Measurements from ENCODE around the gene NEUROG1. TPM values are rescaled to one million over a fixed set of nuclear protein-coding genes. Genes with fewer than 3 reads are reported as not detected.
"Not testable (repeated sequence)": the region's sequence is repeated elsewhere in the genome, so short reads cannot be mapped to it uniquely, and the experiment has no call there.

The NEUROG1 gene
- polyA plus RNA-seq, 3 donors, result not detected

DNA sequence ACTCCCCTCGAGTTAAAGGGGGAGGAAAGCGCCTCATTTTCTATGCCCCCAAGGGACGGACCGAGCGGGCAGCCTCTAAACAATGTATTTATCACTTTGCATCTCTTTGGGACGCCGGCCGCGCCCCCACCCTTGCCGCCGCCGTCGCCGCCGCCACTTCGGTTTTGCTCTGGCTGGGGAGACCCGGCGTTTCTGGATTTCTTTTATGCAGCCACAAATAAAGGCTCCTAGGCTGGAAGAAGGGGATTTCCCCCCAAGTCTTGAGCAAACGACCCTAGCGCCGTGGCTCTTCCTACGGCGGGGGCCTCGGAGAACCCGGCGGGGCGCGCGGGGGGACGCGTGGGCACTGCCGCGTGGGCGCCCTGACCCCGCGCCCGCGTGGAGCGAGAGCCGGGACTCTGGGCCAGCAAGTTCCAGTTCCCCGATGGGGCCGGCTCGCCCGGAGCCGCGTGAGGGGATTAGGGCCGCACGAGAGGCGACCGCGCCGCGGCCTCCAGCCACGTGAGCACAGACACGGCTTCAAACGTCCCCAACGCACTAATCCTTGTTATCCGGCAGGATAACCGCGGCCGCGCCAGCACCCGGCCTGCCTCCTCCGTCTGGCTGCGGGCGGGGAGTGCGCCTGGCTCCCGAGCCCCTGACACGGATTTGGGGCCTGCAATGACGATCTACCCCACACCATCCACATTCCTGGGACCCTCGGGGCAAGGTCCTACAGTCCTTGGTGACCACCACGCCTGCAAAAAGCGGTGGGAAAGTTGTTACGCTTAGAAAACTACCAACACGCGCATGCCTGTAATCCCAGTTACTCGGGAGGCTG, 7.9 kb upstream of the NEUROG1 start:
- WGBS, 3 donors, result 2 to 3% (median 2%) methylated on average over 66 to 77 of the region's 77 CpGs
- H3K27ac ChIP-seq (ENCODE audit: low read depth, low read length), result no peak overlapping the region

DNA sequence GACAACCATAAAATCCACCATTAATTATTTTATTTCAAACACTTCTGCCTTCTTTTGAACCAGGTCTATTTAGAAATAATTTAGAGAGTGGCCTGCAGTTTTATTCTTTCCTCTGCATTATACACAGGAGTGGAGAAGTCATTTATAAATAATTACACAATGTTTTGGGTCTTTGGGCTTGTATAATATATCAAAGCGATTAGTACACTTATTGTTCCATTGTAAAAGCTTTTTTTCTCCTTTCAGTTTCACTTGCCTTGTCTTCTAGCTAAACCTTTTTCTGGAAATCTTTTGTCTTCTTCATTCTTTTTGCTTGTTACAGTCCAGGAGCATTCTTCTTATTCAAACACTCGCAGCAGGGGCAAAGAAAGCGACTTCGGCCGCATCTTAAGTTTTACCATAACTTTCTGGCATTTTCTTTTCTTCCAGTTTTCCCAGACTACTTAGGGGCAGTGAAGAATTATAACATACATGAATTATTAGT, 7.3 kb upstream of the NEUROG1 start:
- WGBS, 3 donors, result 27 to 34% (median 29%) methylated on average over 5 of the region's 5 CpGs
- H3K27ac ChIP-seq (ENCODE audit: low read depth, low read length), result no peak overlapping the region

DNA sequence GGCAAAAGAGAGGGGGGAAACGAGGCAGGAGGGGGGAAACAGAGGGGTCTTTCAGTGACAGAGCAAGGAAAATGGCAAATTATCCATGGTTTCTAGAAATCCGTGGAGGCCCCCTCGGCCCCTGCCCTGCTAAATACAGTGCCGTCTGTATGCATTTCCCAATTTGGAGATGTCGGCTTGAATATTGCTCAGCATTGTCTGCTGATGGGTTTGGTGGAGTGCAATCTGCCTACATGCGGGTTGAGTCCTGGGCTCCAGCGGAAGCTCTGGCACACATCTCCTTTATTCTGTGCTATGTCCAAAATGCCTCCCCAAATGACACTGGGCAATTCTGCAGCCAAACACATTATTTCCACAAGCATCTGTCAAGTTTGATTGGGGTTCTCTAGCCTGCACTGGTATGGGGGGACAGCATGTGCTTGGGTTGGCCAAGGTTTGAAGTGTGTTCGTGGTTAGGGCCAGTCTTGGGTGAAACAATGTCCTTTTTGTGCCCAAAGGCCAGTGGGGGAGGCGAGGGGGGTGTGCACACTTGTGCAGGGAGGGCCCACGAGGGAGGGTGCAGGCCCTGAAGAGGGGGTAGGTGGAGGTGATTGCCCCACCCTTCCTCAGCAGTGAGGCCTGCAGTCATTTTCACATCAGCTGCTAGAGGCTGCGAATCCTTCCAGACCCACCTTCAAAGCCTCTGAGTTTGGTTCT, 6.2 kb upstream of the NEUROG1 start:
- no peak overlapping the region for H3K27ac ChIP-seq (ENCODE audit: low read depth, low read length)
- 27 to 43% (median 43%) methylated on average over 11 of the region's 11 CpGs for WGBS, 3 donors

GRCh38 chr5:135539430-135540005, 3.8 kb upstream of the NEUROG1 start:
- no peak overlapping the region for H3K27ac ChIP-seq (ENCODE audit: low read depth, low read length)
- WGBS, 3 donors, result 58 to 79% (median 72%) methylated on average over 4 of the region's 4 CpGs

DNA sequence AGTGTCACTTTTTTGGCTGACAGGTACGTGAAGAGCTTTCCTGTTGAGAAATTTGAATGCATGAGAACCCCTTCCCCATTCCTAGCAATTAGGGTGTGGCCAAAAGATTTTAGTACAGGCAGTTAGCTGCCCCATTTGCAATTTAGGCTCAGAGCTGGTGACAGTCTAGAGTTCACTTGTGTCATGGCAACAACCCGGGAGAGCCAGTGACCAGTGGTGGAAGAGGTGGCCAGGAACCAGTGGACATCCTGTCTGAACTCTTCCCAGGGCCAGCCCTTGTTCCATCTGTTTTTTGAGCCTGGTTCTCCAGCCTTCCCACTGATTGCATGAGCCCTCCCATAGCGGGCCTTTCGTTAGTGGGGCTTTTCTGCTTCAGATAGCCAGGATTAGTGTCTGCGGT, 2.5 kb upstream of the NEUROG1 start:
- H3K27ac ChIP-seq (ENCODE audit: low read depth, low read length), result no peak overlapping the region
- 74 to 88% (median 88%) methylated on average over 5 of the region's 5 CpGs for WGBS, 3 donors

DNA sequence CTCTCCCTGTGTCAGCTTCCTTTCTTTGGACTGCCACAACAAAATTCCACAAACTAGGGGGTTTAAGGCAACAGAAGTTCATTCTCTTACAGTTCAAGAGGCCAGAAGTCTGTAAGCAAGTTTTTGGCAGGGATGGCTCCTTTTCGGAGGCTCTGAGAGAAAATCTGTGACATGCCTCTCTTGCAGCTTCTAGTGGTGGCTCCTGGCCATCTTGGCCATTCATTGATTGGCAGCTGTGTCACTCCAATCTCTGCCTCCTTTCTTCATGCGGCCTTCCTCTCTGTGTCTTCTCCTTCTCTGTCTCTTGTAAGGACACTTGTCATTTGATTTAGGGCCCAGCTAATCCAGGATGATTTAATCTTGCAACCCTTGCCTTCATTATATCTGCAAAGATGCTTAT, 2.0 kb upstream of the NEUROG1 start:
- 64 to 92% (median 91%) methylated on average over 2 of the region's 2 CpGs for WGBS, 3 donors
- no peak overlapping the region for H3K27ac ChIP-seq (ENCODE audit: low read depth, low read length)

- WGBS, 3 donors, result 37 to 55% (median 51%) methylated on average over 7 of the region's 7 CpGs
- H3K27ac ChIP-seq (ENCODE audit: low read depth, low read length), result no peak overlapping the region
Measured at GRCh38 chr5:135537271-135537670, 1.5 kb upstream of the NEUROG1 start.

- no peak overlapping the region for H3K27ac ChIP-seq (ENCODE audit: low read depth, low read length)
- WGBS, 3 donors, result 1 to 3% (median 2%) methylated on average over 44 of the region's 44 CpGs
Measured at GRCh38 chr5:135535420-135535819, 344 bp downstream of the NEUROG1 start.

DNA sequence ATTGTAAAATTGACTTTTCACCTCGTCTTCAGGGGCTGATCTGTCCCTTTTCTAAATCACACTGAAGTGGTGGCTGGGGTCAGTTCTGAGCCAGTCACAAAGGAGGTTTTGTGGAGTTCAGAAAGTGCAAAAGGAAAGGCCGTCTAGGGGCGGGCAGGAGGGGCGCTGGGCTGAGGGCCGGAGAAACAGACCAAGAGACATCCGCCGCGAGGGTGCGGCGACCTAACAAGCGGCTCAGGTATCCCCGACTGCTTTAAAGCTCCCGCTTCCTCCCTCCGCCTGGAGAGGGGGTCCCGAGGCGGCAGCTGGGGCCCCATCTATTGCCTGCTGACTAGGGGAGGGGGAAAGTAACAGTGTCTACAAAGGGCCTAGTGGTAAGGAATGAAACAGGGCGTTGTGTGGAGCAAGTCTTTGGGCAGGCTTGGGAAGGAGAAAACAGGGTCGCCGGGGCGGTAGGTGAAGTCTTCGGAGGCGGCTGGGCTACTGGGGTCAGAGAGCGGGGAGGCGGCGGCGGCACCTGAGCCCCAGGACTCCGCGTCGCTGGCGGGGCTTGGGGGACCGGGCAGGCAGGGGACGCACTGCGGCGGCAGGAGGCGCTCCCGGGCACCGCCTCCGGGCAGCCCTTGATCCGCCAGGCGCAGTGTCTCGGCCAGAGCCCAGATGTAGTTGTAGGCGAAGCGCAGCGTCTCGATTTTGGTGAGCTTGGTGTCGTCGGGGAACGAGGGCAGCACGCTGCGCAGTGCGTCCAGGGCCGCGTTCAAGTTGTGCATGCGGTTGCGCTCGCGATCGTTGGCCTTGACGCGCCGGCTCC, 950 bp downstream of the NEUROG1 start:
- H3K27ac ChIP-seq (ENCODE audit: low read depth, low read length), result no peak overlapping the region
- 1 to 4% (median 2%) methylated on average over 54 to 61 of the region's 61 CpGs for WGBS, 3 donors

GRCh38 chr5:135533794-135534193, 2.0 kb downstream of the NEUROG1 start:
- WGBS, 3 donors, result 12 to 30% (median 18%) methylated on average over 3 of the region's 3 CpGs
- H3K27ac ChIP-seq (ENCODE audit: low read depth, low read length), result no peak overlapping the region

DNA sequence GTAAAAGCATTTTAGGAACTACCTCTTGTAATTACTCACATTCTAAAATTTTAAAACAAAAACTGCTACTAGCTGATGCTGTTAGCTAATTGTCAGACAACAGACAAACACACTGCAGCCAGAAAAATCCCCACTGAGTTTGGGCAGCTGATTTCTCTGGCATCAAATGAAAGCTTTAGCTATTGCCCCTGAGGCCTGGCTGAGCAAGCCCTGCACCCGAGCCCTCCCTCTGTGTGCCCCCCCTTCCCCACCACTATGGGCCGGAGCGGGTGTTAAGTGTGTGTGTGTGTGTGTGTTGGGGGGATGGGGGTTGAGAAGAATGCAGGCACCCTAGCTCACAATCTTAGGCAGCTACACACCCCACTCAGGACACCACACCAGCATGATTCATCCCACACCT, 2.4 kb downstream of the NEUROG1 start:
- no peak overlapping the region for H3K27ac ChIP-seq (ENCODE audit: low read depth, low read length)
- WGBS, 3 donors, result 19 to 32% (median 21%) methylated on average over 3 of the region's 3 CpGs

DNA sequence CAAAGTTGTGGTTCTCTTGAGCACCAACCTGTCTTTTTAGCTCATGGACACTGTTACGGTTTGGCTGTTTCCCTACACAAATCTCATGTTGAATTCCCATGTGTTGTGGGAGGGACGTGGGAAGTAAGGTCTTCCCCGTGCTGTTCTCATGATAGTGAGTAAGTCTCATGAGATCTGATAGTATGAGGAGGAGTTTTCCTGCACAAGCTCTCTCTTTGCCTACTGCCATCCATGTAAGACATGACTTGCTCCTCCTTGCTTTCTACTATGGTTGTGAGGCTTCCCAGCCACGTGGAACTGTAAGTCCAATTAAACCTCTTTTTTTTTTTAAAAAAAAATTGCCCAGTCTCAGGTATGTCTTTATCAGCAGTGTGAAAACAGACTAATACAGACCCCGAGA, 6.2 kb downstream of the NEUROG1 start:
- H3K27ac ChIP-seq (ENCODE audit: low read depth, low read length), result not testable (repeated sequence)
- 56 to 72% (median 71%) methylated on average over 5 of the region's 5 CpGs for WGBS, 3 donors

DNA sequence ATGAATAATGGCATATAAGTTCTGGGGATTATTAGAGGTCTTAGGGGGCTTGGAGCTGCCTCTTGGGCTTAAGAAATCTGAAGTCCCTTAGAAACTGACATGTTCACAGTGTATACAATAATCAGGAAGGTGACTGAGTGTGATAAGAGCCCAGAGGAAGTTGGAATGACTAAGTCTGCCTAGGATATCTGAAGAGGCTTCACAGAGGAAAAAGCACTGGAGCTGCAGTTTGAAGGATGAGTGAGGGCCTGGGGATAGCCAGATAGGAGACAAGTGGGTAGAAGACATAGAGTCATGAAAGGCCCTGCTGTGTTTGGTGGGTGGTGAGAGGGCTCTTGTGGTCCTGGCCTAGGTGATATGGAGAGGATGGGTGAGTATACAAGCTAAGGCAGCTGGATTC, 8.8 kb downstream of the NEUROG1 start:
- H3K27ac ChIP-seq (ENCODE audit: low read depth, low read length), result no peak overlapping the region

DNA sequence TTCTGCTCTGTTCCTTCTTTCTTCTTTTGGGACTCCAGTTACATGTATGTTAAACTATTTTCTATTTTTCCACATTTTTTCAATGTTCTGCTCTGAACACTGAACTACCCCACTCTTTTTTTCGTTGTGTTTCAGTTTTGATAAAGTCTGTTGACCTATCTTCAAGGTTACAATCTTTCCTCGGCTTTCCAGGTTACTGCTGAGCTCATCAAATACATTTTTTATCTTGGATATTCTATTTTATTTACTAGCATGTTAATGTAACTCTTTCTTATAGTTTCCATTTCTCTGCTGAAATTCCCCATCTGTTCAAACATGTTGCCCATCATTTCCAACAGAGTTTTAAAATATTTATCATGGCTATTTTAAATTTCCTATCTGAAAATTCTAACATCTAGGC, 13.8 kb downstream of the NEUROG1 start:
- no peak overlapping the region for H3K27ac ChIP-seq (ENCODE audit: low read depth, low read length)
- 34 to 53% (median 43%) methylated on average over 2 of the region's 2 CpGs for WGBS, 3 donors

DNA sequence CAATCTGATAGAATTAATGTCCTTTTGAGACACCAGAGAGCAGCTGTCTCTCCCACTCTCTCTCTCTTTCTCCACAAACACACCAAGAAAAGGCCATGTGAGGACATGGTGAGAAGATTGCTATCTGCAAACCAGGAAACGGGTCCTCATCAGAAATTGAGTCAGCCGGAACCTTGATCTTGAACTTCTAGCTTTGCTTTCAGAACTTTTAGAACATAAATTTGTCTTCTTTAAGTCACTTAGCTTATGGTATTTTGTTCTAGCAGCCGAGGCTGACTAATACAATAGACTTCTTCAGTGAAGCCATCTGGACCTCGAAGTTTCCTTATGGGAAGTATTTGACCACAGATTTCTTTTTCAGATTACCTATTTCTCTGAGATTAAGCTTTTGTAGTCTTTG, 18.1 kb downstream of the NEUROG1 start:
- H3K27ac ChIP-seq (ENCODE audit: low read depth, low read length), result no peak overlapping the region
- WGBS, 3 donors, result 81 to 90% (median 84%) methylated on average over 4 of the region's 4 CpGs

- no peak overlapping the region for H3K27ac ChIP-seq (ENCODE audit: low read depth, low read length)
- WGBS, 3 donors, result 78 to 95% (median 78%) methylated on average over 3 of the region's 3 CpGs
Measured at GRCh38 chr5:135514116-135514515, 21.6 kb downstream of the NEUROG1 start.

DNA sequence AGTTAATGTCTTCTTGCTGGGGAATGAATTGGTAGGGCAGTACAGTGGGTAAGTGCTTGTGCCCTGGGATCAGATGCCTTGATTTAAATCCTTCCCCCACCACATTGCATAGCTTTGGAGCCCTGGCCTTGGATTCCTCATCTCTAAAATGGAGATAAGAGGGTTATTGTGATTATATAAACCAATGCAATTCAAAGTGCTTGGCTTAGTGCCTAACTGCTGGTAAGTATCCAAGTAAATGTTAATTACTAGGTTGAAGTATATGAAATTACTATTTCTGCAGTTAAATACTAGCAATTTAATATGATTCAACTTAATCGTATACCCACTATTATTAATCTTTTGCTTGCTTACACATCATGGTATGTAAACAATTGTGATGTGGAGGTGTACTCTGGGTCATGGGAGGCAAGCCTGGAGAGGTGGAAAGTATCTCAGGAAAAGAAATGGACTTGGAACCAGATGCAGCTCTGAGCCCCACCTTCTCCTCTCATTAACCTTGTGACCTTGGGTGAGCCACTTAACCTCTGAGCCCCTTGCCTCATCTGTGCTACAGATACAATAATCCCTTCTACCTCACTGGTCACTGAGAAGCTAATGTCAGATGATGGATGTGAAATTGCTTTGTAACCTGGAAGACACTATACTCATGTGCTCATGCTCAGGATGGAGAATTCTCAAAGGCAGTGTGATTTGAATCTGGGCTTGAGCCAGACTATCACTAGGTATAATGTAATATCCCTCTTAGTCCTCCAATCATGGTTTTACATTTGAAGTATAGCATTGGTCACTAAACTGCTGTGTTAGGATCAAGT, 23.8 kb downstream of the NEUROG1 start:
- no peak overlapping the region for H3K27ac ChIP-seq (ENCODE audit: low read depth, low read length)
- 27 to 68% (median 54%) methylated on average over 1 of the region's 1 CpG for WGBS, 3 donors

DNA sequence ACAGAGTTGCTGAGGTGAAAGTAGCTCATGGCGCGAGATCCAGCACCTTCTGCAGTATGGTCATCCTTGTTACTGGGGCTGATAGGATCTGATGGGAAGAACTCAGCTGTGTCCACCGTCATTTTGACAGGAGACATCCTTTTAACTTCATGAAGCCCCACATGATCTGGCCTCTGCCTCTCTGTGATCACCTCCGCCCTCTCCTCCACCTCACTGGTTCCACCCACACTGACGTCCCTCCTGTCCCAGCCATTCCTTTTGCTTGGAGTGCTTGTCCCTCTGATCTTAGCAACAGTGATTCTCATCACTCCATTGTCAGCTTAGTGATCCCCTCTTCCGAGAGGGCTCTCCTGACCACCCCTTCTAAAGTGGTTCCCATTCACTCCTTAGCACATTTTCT, 25.8 kb downstream of the NEUROG1 start:
- WGBS, 3 donors, result 64 to 79% (median 72%) methylated on average over 6 of the region's 6 CpGs
- no peak overlapping the region for H3K27ac ChIP-seq (ENCODE audit: low read depth, low read length)

Measured in adipose tissue (tissue), 3 donors.